NCI-H1092 treated with DMSO at 0.1 percent for 48 hours (cell line): ENCODE results near the gene PRKCE.
"Not testable (repeated sequence)": the region's sequence is repeated elsewhere in the genome, so short reads cannot be mapped to it uniquely, and the experiment has no call there.

Experiments
- DNase-seq: peaks from one replicate; lab custom pipeline; 2025; lab: John Stamatoyannopoulos, UW

Gene PRKCE

GRCh38 chr2:45699032-45699658 is 47.7 kb downstream of the PRKCE start:
- DNase-seq, result no peak

- DNase-seq, result no peak
Measured at GRCh38 chr2:45700407-45701013, 49.0 kb downstream of the PRKCE start.

- no peak for DNase-seq
Measured at GRCh38 chr2:45705233-45705632, 53.8 kb downstream of the PRKCE start.

DNA sequence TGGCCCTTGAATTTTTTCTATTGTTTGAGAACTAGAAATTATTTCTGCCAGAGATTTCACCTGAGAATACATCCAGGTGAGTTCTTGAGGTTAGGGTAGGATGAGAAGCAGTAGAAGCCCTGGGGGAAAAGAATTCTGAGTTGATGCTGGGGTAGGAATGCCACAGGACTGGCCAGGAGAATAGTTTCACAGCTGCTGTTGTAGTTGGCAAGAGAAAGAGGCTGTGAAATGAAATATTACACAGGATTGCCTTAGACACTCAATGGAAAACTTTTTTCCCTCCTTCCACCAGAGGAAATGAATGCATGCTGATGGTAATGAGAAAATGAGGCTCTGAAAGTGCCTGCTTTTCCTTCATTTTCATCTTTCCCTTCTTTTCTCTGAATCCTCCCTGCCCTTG is 54.6 kb downstream of the PRKCE start:
- no peak for DNase-seq

DNA sequence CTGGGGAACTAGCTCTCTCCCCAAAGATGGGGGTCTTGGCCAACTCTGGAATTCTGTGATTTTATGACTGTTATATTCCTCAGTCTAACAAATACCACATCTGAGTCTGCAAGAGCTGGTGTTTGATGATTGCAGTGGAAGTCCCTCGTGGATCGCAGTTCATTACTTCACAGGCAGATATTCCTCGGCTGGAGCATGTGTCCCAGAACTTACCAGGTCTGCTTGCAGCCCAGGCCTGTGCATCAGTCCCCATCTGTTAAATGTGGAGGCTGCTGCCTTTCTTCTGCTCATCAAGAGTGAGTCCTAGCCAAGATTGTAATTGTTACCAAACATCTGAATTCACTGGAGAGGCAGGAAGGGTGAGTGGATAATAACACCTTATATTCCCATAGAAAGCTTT is 55.5 kb downstream of the PRKCE start:
- no peak for DNase-seq

GRCh38 chr2:45707661-45708060 is 56.2 kb downstream of the PRKCE start:
- no peak for DNase-seq

DNA sequence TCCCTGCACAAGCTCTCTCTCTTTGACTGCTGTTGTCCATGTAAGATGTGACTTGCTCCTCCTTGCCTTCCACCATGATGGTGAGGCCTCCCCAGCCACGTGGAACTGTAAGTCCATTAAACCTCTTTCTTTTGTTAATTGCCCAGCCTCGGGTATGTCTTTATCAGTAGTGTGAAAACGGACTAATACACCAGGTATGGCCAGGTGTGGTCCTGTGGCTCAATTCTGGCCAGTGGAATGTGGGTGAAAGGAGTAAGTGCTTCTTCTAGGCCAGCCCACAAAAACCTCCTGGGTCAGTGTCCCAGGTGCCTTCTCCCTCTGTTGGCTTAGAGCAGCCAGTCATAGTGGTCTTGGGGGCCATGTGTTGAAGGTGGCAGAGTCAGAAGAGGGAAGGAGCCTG is 57.0 kb downstream of the PRKCE start:
- no peak for DNase-seq

GRCh38 chr2:45709137-45709536 is 57.7 kb downstream of the PRKCE start:
- DNase-seq, result no peak

DNA sequence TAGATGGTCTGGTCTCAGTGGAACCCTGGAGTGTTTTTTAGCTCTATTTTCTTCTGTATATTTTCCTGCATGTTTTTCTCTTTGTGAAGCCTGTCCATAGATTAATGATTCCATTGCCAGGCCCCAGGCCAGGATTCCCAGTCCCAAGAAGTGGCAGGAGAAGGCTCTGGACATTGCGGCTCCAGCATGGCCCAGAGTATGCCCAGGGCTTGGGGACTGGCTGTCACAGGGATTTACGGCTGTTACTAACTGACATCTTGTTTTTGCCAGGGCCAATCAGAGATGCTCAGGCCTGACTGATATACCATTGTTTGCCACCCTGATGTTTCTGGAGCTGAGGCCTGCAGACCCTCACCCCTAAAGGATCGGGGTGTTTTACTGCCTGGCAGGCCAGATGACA is 59.0 kb downstream of the PRKCE start:
- no peak for DNase-seq

- no peak for DNase-seq
Measured at GRCh38 chr2:45711224-45711623, 59.7 kb downstream of the PRKCE start.

DNA sequence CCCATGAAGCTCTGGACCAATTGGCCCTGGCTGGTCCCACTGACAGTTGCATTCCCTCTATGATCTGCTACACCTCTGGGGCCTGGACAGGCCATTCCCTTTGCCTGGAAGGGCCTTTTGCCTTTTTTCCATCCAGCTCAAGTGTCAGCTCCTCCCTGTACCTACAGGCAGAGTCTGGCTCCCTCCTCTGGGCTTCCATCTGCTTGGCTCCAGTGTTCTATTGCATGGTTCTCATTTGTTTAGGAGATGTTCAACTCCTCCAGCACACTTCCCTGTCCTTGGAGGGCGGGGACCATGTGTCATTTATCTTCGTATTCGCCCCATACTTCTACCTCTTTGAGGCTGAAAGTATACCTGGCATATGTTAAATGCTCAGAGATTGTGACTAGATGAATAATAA is 61.1 kb downstream of the PRKCE start:
- no peak for DNase-seq

DNA sequence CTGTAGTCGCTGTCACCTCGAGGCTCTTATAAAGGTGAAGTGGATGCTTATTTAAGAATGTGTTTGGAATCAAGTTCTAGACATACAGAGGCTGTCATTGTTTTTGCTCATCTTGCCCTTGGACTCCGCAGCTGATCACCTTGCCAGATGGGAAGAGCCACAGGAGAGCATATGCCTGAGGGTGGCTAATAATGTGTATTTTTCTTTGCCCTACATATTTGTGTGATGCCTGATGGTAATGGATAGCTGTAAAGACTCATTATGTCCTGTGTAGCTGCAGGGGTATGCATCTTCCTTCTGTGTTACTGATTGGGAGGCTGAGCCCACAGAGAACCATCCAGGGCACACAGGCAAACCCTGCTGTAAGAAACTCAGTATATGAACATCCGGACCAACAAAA is 61.7 kb downstream of the PRKCE start:
- DNase-seq, result no peak

DNA sequence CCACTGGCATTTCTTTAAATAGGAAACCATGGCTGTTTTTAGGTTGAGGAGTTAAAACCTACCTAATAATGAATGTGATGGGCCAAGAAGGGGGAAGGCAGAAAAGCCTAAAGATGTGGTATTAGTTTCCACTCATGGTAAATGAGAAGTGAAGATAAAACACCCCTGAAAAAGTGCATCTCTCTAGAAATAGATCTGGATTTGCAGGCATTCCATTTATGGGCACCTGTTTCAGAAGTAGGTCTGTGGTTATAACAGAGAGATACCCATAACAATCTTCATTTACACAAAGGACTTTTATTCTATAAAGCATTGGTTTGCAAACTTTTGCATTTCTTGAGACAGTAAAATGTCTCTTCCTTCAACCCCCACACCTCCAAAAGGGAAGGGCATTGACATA is 62.1 kb downstream of the PRKCE start:
- no peak for DNase-seq

DNA sequence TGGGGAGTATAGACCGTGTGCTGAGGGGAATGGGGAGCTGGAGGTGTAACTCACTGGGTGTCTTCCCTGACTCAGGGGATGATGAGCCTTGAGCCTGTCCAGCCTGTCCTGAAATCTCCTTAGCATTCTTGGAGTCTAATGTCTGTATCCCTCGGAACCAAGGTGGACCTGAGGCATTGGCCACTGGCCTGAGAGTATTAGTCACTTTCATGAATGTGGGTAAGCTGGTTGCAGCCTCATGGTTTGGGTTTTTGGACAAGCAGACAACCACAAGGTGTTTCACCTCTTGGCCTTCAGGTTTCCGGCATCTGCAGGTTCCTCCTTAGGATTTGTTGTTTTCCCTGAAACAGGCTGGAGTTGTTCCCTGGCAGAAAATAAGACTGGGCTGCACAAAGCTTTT is 63.2 kb downstream of the PRKCE start:
- no peak for DNase-seq

GRCh38 chr2:45715601-45716379 is 64.3 kb downstream of the PRKCE start:
- DNase-seq, result no peak

- not testable (repeated sequence) for DNase-seq
Measured at GRCh38 chr2:45716432-45716831, 65.0 kb downstream of the PRKCE start.

GRCh38 chr2:45716915-45717314 is 65.4 kb downstream of the PRKCE start:
- no peak for DNase-seq

- DNase-seq, result no peak
Measured at GRCh38 chr2:45720210-45720609, 68.7 kb downstream of the PRKCE start.

DNA sequence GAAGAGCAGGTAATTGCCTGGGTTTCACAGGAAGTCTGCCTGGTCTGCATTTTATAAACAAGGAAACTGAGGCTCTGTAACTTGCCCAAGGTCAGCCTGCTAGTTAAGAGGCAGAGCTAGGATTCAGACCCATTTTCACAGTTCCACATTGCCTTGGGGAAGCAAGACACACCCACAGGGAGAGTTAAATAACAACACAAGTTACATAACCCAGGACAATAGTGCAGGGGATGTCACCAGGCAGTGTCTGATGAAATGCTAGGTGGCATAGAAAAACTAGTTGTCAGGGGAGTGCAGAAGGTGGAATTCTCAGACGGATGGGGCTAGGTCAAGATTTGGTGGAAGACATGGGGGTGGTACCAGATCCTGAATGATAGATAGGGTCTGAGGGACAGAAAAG is 69.7 kb downstream of the PRKCE start:
- no peak for DNase-seq

DNA sequence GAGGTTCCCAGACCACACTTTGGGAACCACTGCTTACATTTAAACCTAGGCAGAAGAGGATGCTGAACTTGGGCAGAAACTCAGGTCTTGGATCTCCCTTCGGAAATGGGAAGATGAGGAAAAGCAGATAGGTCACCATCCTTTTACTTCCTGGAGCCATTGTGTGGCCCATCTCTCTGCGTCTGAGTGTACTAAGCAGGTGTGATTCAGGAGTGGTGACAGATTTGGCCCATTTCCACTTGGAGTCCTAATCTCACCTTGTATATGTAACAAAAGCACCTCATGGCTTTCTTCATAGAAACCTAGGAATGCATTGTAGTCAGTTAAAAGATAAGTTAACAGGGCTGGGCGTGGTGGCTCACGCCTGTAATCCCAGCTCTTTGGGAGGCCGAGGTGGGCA is 71.0 kb downstream of the PRKCE start:
- DNase-seq, result no peak

DNA sequence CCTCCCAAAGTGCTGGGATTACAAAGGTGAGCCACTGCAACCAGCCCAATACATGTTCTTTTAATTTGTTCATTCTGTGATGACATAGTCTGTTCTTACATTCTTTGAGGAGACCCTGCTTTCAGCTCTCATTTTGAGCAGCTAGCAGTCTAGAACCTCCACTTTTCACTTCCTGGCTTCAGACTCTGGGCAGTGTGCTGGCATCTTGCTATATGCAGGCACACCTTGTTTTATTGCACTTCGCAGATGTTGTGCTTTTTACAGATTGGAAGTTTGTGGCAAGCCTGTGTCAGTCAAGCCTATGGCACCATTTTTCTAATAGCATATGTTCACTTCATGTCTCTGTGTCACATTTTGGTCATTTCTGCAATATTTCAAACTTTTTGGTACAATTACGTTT is 72.4 kb downstream of the PRKCE start:
- no peak for DNase-seq

- no peak for DNase-seq
Measured at GRCh38 chr2:45724335-45724734, 72.9 kb downstream of the PRKCE start.

DNA sequence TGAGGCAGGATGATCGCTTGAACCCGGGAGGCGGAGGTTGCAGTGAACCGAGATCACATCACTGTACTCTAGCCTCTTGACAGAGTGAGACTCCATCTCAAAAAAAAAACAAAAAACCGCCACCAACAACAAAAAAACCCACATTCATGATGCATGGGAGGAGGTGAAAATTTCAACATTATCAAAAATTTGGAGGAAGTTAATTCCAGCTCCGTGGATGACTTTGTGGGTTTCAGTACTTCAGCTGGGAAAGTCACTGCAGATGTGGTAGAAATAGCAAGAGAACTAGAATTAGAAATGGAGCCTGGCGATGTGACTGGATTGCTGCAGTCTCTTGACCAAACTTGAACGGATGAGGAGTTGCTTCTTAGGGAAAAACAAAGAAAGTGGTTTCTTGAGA is 74.3 kb downstream of the PRKCE start:
- DNase-seq, result no peak

DNA sequence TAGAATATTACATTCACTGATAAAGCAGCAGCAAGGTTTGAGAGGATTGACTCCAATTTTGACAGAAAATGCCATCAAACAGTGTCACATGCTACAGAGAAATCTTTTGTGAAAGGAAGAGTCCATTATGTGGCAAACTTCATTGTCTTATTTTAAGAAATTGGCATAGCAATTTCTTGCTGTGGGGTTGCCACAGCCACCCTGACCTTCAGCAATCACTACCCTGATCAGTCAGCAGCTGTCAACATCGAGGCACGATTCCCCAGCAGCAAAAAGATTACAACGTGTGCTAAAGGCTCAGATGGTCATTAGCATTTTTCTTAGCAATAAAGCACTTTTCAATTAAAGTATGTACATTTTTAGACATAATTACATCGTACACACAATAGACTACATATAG is 74.7 kb downstream of the PRKCE start:
- no peak for DNase-seq
